ENCODE measurements around the gene SEMA5A.

The SEMA5A gene

GRCh38 chr5:9430306-9430705, 115.6 kb downstream of the SEMA5A start:
- Histone ChIP-seq H3K27ac (ENCODE audit: low read length) (no peak overlapping the region), H3K4me1 (ENCODE audit: insufficient read depth, low read length) (peaks cover 13% of the 10 kb centered on the region; the same call in 1 of the 2 replicates), H3K9ac (ENCODE audit: low read depth, low read length) (no peak overlapping the region), H3K4me3 (ENCODE audit: low read length) (no peak overlapping the region), H3K36me3 (ENCODE audit: insufficient read depth, low read depth, low read length) (no peaks in the 10 kb centered on the region), H3K27me3 (ENCODE audit: insufficient read depth, low read length) (no peaks in the 10 kb centered on the region), H3K9me3 (ENCODE audit: insufficient read depth, low read depth, low read length) (no peaks in the 10 kb centered on the region)

- Histone ChIP-seq H3K36me3 (ENCODE audit: insufficient read depth, low read depth, low read length) (no peaks in the 10 kb centered on the region), H3K4me3 (ENCODE audit: low read length) (no peak overlapping the region), H3K27ac (ENCODE audit: low read length) (no peak overlapping the region), H3K27me3 (ENCODE audit: insufficient read depth, low read length) (no peaks in the 10 kb centered on the region), H3K4me1 (ENCODE audit: insufficient read depth, low read length) (peaks cover 13% of the 10 kb centered on the region; the same call in 1 of the 2 replicates), H3K9ac (ENCODE audit: low read depth, low read length) (no peak overlapping the region), H3K9me3 (ENCODE audit: insufficient read depth, low read depth, low read length) (no peaks in the 10 kb centered on the region)
Observed at GRCh38 chr5:9429691-9430215, 116.1 kb downstream of the SEMA5A start.

GRCh38 chr5:9428272-9428671, 117.6 kb downstream of the SEMA5A start:
- peaks cover 9% of the 10 kb centered on the region; the same call in 1 of the 2 replicates for H3K4me1 ChIP-seq (ENCODE audit: insufficient read depth, low read length)
- H3K27ac ChIP-seq (ENCODE audit: low read length), result no peak overlapping the region
- H3K4me3 ChIP-seq (ENCODE audit: low read length), result no peak overlapping the region
- H3K9me3 ChIP-seq (ENCODE audit: insufficient read depth, low read depth, low read length), result no peaks in the 10 kb centered on the region
- H3K36me3 ChIP-seq (ENCODE audit: insufficient read depth, low read depth, low read length), result no peaks in the 10 kb centered on the region
- H3K9ac ChIP-seq (ENCODE audit: low read depth, low read length), result no peak overlapping the region
- H3K27me3 ChIP-seq (ENCODE audit: insufficient read depth, low read length), result no peaks in the 10 kb centered on the region

- no peaks in the 10 kb centered on the region for H3K9me3 ChIP-seq (ENCODE audit: insufficient read depth, low read depth, low read length)
- no peak overlapping the region for H3K9ac ChIP-seq (ENCODE audit: low read depth, low read length)
- H3K27me3 ChIP-seq (ENCODE audit: insufficient read depth, low read length), result no peaks in the 10 kb centered on the region
- no peak overlapping the region for H3K27ac ChIP-seq (ENCODE audit: low read length)
- no peaks in the 10 kb centered on the region for H3K36me3 ChIP-seq (ENCODE audit: insufficient read depth, low read depth, low read length)
- H3K4me3 ChIP-seq (ENCODE audit: low read length), result no peak overlapping the region
- no peaks in the 10 kb centered on the region for H3K4me1 ChIP-seq (ENCODE audit: insufficient read depth, low read length)
Observed at GRCh38 chr5:9425710-9426109, 120.2 kb downstream of the SEMA5A start.

GRCh38 chr5:9423571-9423970, 122.3 kb downstream of the SEMA5A start:
- no peak overlapping the region for H3K9ac ChIP-seq (ENCODE audit: low read depth, low read length)
- no peaks in the 10 kb centered on the region for H3K9me3 ChIP-seq (ENCODE audit: insufficient read depth, low read depth, low read length)
- H3K27ac ChIP-seq (ENCODE audit: low read length), result no peak overlapping the region
- 0 out of 2 replicates have a peak, but pooled peaks cover 6% of the 10 kb centered on the region for H3K36me3 ChIP-seq (ENCODE audit: insufficient read depth, low read depth, low read length)
- H3K4me3 ChIP-seq (ENCODE audit: low read length), result no peak overlapping the region
- no peaks in the 10 kb centered on the region for H3K27me3 ChIP-seq (ENCODE audit: insufficient read depth, low read length)
- no peaks in the 10 kb centered on the region for H3K4me1 ChIP-seq (ENCODE audit: insufficient read depth, low read length)

GRCh38 chr5:9421884-9422283, 124.0 kb downstream of the SEMA5A start:
- H3K27ac ChIP-seq (ENCODE audit: low read length), result no peak overlapping the region
- H3K4me3 ChIP-seq (ENCODE audit: low read length), result no peak overlapping the region
- H3K27me3 ChIP-seq (ENCODE audit: insufficient read depth, low read length), result no peaks in the 10 kb centered on the region
- no peaks in the 10 kb centered on the region for H3K4me1 ChIP-seq (ENCODE audit: insufficient read depth, low read length)
- 0 out of 2 replicates have a peak, but pooled peaks cover 6% of the 10 kb centered on the region for H3K36me3 ChIP-seq (ENCODE audit: insufficient read depth, low read depth, low read length)
- no peak overlapping the region for H3K9ac ChIP-seq (ENCODE audit: low read depth, low read length)
- no peaks in the 10 kb centered on the region for H3K9me3 ChIP-seq (ENCODE audit: insufficient read depth, low read depth, low read length)

GRCh38 chr5:9419794-9420193, 126.1 kb downstream of the SEMA5A start:
- Histone ChIP-seq H3K36me3 (ENCODE audit: insufficient read depth, low read depth, low read length) (0 out of 2 replicates have a peak, but pooled peaks cover 6% of the 10 kb centered on the region), H3K9me3 (ENCODE audit: insufficient read depth, low read depth, low read length) (no peaks in the 10 kb centered on the region), H3K4me1 (ENCODE audit: insufficient read depth, low read length) (no peaks in the 10 kb centered on the region), H3K4me3 (ENCODE audit: low read length) (no peak overlapping the region), H3K27me3 (ENCODE audit: insufficient read depth, low read length) (no peaks in the 10 kb centered on the region), H3K9ac (ENCODE audit: low read depth, low read length) (no peak overlapping the region), H3K27ac (ENCODE audit: low read length) (no peak overlapping the region)

- H3K4me1 ChIP-seq (ENCODE audit: insufficient read depth, low read length), result no peaks in the 10 kb centered on the region
- no peaks in the 10 kb centered on the region for H3K27me3 ChIP-seq (ENCODE audit: insufficient read depth, low read length)
- no peak overlapping the region for H3K4me3 ChIP-seq (ENCODE audit: low read length)
- 0 out of 2 replicates have a peak, but pooled peaks cover 6% of the 10 kb centered on the region for H3K36me3 ChIP-seq (ENCODE audit: insufficient read depth, low read depth, low read length)
- no peaks in the 10 kb centered on the region for H3K9me3 ChIP-seq (ENCODE audit: insufficient read depth, low read depth, low read length)
- H3K27ac ChIP-seq (ENCODE audit: low read length), result no peak overlapping the region
- H3K9ac ChIP-seq (ENCODE audit: low read depth, low read length), result no peak overlapping the region
Observed at GRCh38 chr5:9415566-9415965, 130.3 kb downstream of the SEMA5A start.

- Histone ChIP-seq H3K4me3 (ENCODE audit: low read length) (no peak overlapping the region), H3K9me3 (ENCODE audit: insufficient read depth, low read depth, low read length) (no peaks in the 10 kb centered on the region), H3K27ac (ENCODE audit: low read length) (no peak overlapping the region), H3K4me1 (ENCODE audit: insufficient read depth, low read length) (no peaks in the 10 kb centered on the region; the same call in 1 of the 2 replicates), H3K9ac (ENCODE audit: low read depth, low read length) (no peak overlapping the region), H3K27me3 (ENCODE audit: insufficient read depth, low read length) (no peaks in the 10 kb centered on the region), H3K36me3 (ENCODE audit: insufficient read depth, low read depth, low read length) (0 out of 2 replicates have a peak, but pooled peaks cover 6% of the 10 kb centered on the region)
Observed at GRCh38 chr5:9415091-9415490, 130.8 kb downstream of the SEMA5A start.

GRCh38 chr5:9411142-9411541, 134.7 kb downstream of the SEMA5A start:
- H3K27ac ChIP-seq (ENCODE audit: low read length), result no peak overlapping the region
- H3K36me3 ChIP-seq (ENCODE audit: insufficient read depth, low read depth, low read length), result no peaks in the 10 kb centered on the region
- no peak overlapping the region for H3K4me3 ChIP-seq (ENCODE audit: low read length)
- H3K9ac ChIP-seq (ENCODE audit: low read depth, low read length), result no peak overlapping the region
- H3K4me1 ChIP-seq (ENCODE audit: insufficient read depth, low read length), result no peaks in the 10 kb centered on the region; the same call in 1 of the 2 replicates
- no peaks in the 10 kb centered on the region for H3K27me3 ChIP-seq (ENCODE audit: insufficient read depth, low read length)
- no peaks in the 10 kb centered on the region for H3K9me3 ChIP-seq (ENCODE audit: insufficient read depth, low read depth, low read length)

- Histone ChIP-seq H3K4me3 (ENCODE audit: low read length) (no peak overlapping the region), H3K9me3 (ENCODE audit: insufficient read depth, low read depth, low read length) (no peaks in the 10 kb centered on the region), H3K4me1 (ENCODE audit: insufficient read depth, low read length) (no peaks in the 10 kb centered on the region; the same call in 1 of the 2 replicates), H3K9ac (ENCODE audit: low read depth, low read length) (no peak overlapping the region), H3K36me3 (ENCODE audit: insufficient read depth, low read depth, low read length) (no peaks in the 10 kb centered on the region), H3K27me3 (ENCODE audit: insufficient read depth, low read length) (no peaks in the 10 kb centered on the region), H3K27ac (ENCODE audit: low read length) (no peak overlapping the region)
Observed at GRCh38 chr5:9409413-9409960, 136.4 kb downstream of the SEMA5A start.

- Histone ChIP-seq H3K36me3 (ENCODE audit: insufficient read depth, low read depth, low read length) (no peaks in the 10 kb centered on the region), H3K9ac (ENCODE audit: low read depth, low read length) (no peak overlapping the region), H3K4me1 (ENCODE audit: insufficient read depth, low read length) (no peaks in the 10 kb centered on the region; the same call in 1 of the 2 replicates), H3K9me3 (ENCODE audit: insufficient read depth, low read depth, low read length) (no peaks in the 10 kb centered on the region), H3K4me3 (ENCODE audit: low read length) (no peak overlapping the region), H3K27me3 (ENCODE audit: insufficient read depth, low read length) (no peaks in the 10 kb centered on the region), H3K27ac (ENCODE audit: low read length) (no peak overlapping the region)
Observed at GRCh38 chr5:9408964-9409363, 136.9 kb downstream of the SEMA5A start.
